NT2/D1 (cell line): ENCODE data around the gene PIK3AP1.

Source experiments
- YY1 ChIP-seq: IDR thresholded peaks from 2 replicates; pipeline ENCODE4 v1.6.1; 2011; ENCODE audit not compliant: insufficient read length, insufficient read depth
- ZNF274 ChIP-seq: IDR thresholded peaks from 2 replicates; pipeline ENCODE4 v1.6.1; 2011; ENCODE audit warnings: mild to moderate bottlenecking, low read depth, low read length

- TF ChIP-seq ZNF274, result no peak
- no peak for TF ChIP-seq YY1
Observed at GRCh38 chr10:96647466-96647865, 72.8 kb downstream of the PIK3AP1 start.
